CD4-positive, alpha-beta T cell (primary cell): ENCODE results near the gene FOSL2. TPM values are rescaled to one million over a fixed set of nuclear protein-coding genes. Genes with fewer than 3 reads are reported as not detected.

Experiments
- ATAC-seq: fragments of 200-7000 bp; cut with Tn5 transposase; one replicate; pipeline ENCODE4 v1.10.0; 2022; ENCODE audit warnings: mild to moderate bottlenecking; ENCODE audit not compliant: poor library complexity
- CTCF ChIA-PET: fragments of 350-600 bp; sonication (Branson Sonifier 250); formaldehyde crosslinking; loops from one replicate; lab custom pipeline; 2021; ENCODE audit warnings: antibody characterized with exemption, inconsistent platforms; lab: Charles Lee
- POLR2A ChIA-PET: fragments of 350-600 bp; sonication (Branson Sonifier 250); formaldehyde crosslinking; loops from one replicate; lab custom pipeline; 2021; ENCODE audit warnings: antibody characterized with exemption, inconsistent platforms; lab: Charles Lee
- DNase-seq, 14 experiments: peaks; one replicate each; pipeline ENCODE4 v3.0.0-alpha.2; 2013 to 2020; ENCODE audit warnings: mixed read lengths in 2 of 14
- H3K27ac ChIP-seq, 2 donors: one replicate each; pipeline versions ENCODE4 v1.5.1 to v1.7.0; 2013; ENCODE audit warnings: low read length in 2 of 2, low read depth in 1 of 2, mild to moderate bottlenecking in 1 of 2
- H3K27me3 ChIP-seq, 2 experiments: 1 replicate in 1 of 2; 2 replicates in 1 of 2; pipeline versions ENCODE4 v1.6.1 to v1.7.0; 2013; ENCODE audit warnings: low read length in 2 of 2, control low read depth in 1 of 2, mild to moderate bottlenecking in 1 of 2, moderate library complexity in 1 of 2; ENCODE audit not compliant: insufficient read depth in 2 of 2, control insufficient read depth in 1 of 2
- H3K36me3 ChIP-seq: one replicate; pipeline ENCODE4 v1.6.1; 2013; ENCODE audit warnings: low read length, control low read depth; ENCODE audit not compliant: insufficient read depth
- H3K4me1 ChIP-seq: one replicate; pipeline ENCODE4 v1.6.1; 2013; ENCODE audit warnings: low read length, control low read depth; ENCODE audit not compliant: insufficient read depth
- H3K4me3 ChIP-seq: one replicate; pipeline ENCODE4 v1.5.1; 2013; ENCODE audit warnings: mild to moderate bottlenecking, low read length, moderate library complexity
- H3K9me3 ChIP-seq, 2 experiments: 1 replicate in 1 of 2; 2 replicates in 1 of 2; pipeline versions ENCODE4 v1.6.1 to v1.7.0; 2013; ENCODE audit warnings: low read length in 2 of 2, mild to moderate bottlenecking in 2 of 2, control low read depth in 1 of 2, moderate library complexity in 1 of 2; ENCODE audit not compliant: control insufficient read depth in 1 of 2, insufficient read depth in 1 of 2
- H3K27ac Mint-ChIP-seq: one replicate; pipeline ENCODE4 v1.8.0; 2020; ENCODE audit warnings: mixed read lengths
- H3K27me3 Mint-ChIP-seq: one replicate; pipeline ENCODE4 v1.8.0; 2021; ENCODE audit warnings: mixed read lengths
- H3K36me3 Mint-ChIP-seq: one replicate; pipeline ENCODE4 v1.8.0; 2021; ENCODE audit warnings: low read depth, mixed read lengths
- H3K4me1 Mint-ChIP-seq: one replicate; pipeline ENCODE4 v1.8.0; 2021; ENCODE audit warnings: low read depth, mixed read lengths
- H3K4me3 Mint-ChIP-seq: one replicate; pipeline ENCODE4 v1.8.0; 2020; ENCODE audit warnings: mild to moderate bottlenecking, mixed read lengths
- H3K9me3 Mint-ChIP-seq: one replicate; pipeline ENCODE4 v1.8.0; 2020; ENCODE audit warnings: mixed read lengths
- intact Hi-C, 2 experiments: fragments of 100-400 bp; cut with DNase I in 1 of 2; cut with micrococcal nuclease in 1 of 2; formaldehyde crosslinking; loops; one replicate each; pipeline versions ENCODE4 v1.15.1 to v1.9.0; 2023 to 2025; cut with DNase I, micrococcal nuclease
- total RNA-seq, 174 experiments: library from RNA in 2 of 174; stranded (reverse) in 2 of 174; gene quantifications; one replicate each; pipeline ENCODE4 v1.2.3 and lab custom pipeline; 2021 to 2026
- TF ChIP-seq, protein P1 (sequence below): fragments of 200-600 bp; IDR thresholded peaks from one replicate; pipeline ENCODE4 v1.8.0; 2022; ENCODE audit warnings: antibody characterized with exemption, mild to moderate bottlenecking

The FOSL2 gene
- total RNA-seq, 2 experiments from 2014 or later, result 152 to 155 TPM

DNA sequence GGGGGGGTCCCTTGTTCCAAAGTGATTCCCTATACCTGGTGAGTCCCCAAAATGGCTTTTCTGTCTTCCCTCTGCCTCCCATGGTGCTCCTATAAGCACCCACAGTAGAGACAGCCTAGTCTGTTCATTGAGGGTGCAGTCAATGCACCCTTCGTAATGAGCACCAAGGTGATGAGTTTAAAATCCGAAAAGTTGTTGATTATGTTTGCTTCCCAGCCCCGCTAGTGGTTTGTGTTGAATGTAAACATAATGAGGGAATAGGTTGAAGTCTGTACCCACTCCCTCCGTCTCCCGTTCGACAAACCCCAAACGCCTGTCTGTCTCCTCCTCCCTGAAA lies 2.3 kb downstream of the FOSL2 start:
- H3K4me1 Mint-ChIP-seq, result peaks cover 13% of the 10 kb centered on the region
- intact Hi-C loops, result loop anchor here (2.0 to 10.0 kb wide), 10 partner anchors 56 to 1180 kb away; partner anchors contain the start of genes ATRAID (in 1 of the 2), CAD (in 1 of the 2), GTF3C2 (in 1 of the 2) and MRPL33 (in 1 of the 2)
- Histone ChIP-seq H3K36me3 (peaks cover 3% of the 10 kb centered on the region), H3K4me3 (peak overlapping the region; percentile 79), H3K4me1 (peaks cover 54% of the 10 kb centered on the region), H3K9me3 (no peaks in the 10 kb centered on the region), H3K27me3 (no peaks in the 10 kb centered on the region), H3K27ac (no peak overlapping the region)
- H3K36me3 Mint-ChIP-seq, result peaks cover 5% of the 10 kb centered on the region
- DNase-seq, result no peak
- ChIA-PET CTCF (no interaction called here), POLR2A (no interaction called here)
- ATAC-seq, result no peak
- no peak overlapping the region for H3K4me3 Mint-ChIP-seq
- no peak overlapping the region for H3K27ac Mint-ChIP-seq
- H3K27me3 Mint-ChIP-seq, result peaks cover 5% of the 10 kb centered on the region
- H3K9me3 Mint-ChIP-seq, result no peaks in the 10 kb centered on the region
- TF ChIP-seq, protein P1, sequence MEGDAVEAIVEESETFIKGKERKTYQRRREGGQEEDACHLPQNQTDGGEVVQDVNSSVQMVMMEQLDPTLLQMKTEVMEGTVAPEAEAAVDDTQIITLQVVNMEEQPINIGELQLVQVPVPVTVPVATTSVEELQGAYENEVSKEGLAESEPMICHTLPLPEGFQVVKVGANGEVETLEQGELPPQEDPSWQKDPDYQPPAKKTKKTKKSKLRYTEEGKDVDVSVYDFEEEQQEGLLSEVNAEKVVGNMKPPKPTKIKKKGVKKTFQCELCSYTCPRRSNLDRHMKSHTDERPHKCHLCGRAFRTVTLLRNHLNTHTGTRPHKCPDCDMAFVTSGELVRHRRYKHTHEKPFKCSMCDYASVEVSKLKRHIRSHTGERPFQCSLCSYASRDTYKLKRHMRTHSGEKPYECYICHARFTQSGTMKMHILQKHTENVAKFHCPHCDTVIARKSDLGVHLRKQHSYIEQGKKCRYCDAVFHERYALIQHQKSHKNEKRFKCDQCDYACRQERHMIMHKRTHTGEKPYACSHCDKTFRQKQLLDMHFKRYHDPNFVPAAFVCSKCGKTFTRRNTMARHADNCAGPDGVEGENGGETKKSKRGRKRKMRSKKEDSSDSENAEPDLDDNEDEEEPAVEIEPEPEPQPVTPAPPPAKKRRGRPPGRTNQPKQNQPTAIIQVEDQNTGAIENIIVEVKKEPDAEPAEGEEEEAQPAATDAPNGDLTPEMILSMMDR, result no peak

DNA sequence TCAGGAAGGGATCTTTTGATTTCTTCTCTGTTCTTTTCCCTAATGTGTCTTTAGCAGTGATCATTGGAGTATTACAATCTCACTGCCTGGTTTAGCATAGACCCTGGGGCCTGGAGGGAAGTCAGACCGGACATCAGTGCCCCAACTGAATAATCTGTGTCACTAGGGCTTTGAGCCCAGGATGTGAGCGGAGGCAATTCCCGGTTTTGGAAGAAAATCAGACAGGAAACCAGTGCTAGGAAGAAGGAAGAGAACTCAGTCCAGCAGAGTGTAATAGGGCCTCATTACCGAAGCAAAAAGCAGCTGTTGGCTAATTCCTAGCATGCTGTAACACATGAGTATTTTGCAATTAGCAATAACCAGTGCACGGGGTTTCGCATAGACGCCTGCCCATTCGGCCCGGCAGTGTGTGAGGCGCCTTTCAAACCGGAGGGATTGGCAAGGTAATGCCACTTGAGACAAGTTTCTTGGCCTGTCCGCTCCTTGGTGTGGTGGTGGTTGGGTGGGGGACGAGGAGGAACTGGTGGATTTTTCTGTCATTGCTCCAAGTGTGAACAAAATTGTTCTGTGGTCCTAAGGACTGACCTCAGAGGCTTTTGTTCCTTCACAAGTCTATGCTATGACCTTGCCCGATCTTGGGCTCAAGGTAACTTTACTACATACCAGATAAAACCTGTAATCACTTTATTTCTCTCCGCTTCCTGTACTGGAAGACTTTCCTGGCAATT lies 2.8 kb downstream of the FOSL2 start:
- Histone ChIP-seq H3K4me1 (peaks cover 53% of the 10 kb centered on the region), H3K4me3 (peak overlapping the region; percentile 79), H3K9me3 (no peaks in the 10 kb centered on the region), H3K27me3 (no peaks in the 10 kb centered on the region), H3K36me3 (peaks cover 3% of the 10 kb centered on the region), H3K27ac (peak overlapping the region in 1 of 2 donors; percentile 46)
- peaks cover 5% of the 10 kb centered on the region for H3K27me3 Mint-ChIP-seq
- H3K9me3 Mint-ChIP-seq, result no peaks in the 10 kb centered on the region
- H3K4me1 Mint-ChIP-seq, result peaks cover 13% of the 10 kb centered on the region
- ATAC-seq (no peak), DNase-seq (peak in 1 of 14 experiments; percentile 38)
- ChIA-PET CTCF (interaction anchor here (1.3 kb wide), 1 partner anchor 11 kb away, joined by 4 read pairs; no protein-coding TSS in a partner anchor), POLR2A (interaction anchor here (0.8 kb wide), 1 partner anchor 869 kb away, joined by 3 read pairs; no protein-coding TSS in a partner anchor)
- H3K4me3 Mint-ChIP-seq, result no peak overlapping the region
- intact Hi-C loops, result loop anchor here (2.0 to 10.0 kb wide), 7 partner anchors 55 to 1181 kb away; partner anchors contain the start of genes ATRAID (in 1 of the 2), CAD (in 1 of the 2), MRPL33 (in 1 of the 2) and SLC5A6 (in 1 of the 2)
- H3K27ac Mint-ChIP-seq, result no peak overlapping the region
- TF ChIP-seq, protein P1, result no peak
- peaks cover 5% of the 10 kb centered on the region for H3K36me3 Mint-ChIP-seq

DNA sequence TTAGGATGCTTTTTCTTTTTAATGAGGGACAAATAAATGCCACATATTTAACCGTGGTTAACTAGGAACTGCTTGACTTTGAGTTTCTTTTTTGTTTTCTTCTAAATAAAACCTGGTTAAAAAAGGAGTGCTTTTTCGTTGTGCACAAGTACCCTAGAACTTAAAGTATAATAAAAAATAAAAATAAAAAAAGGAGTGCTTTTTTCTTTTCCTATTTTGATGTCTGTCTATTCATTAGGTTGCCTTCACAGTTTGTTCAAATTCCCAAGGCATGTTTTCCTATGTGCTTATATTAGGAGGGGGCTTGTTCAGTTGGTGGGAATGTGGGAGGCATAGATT lies 4.4 kb downstream of the FOSL2 start:
- peaks cover 3% of the 10 kb centered on the region for H3K36me3 ChIP-seq
- H3K4me1 ChIP-seq, result peaks cover 52% of the 10 kb centered on the region
- ChIA-PET POLR2A (no interaction called here), CTCF (interaction anchor here (0.6 to 1.3 kb wide), 2 partner anchors 10 to 325 kb away, joined by 3 to 4 read pairs; no protein-coding TSS in a partner anchor)
- Mint-ChIP-seq H3K4me3 (peak overlapping the region; percentile 26), H3K27ac (no peak overlapping the region), H3K4me1 (peaks cover 12% of the 10 kb centered on the region), H3K27me3 (peaks cover 5% of the 10 kb centered on the region), H3K9me3 (no peaks in the 10 kb centered on the region), H3K36me3 (peaks cover 5% of the 10 kb centered on the region)
- no peak overlapping the region for H3K4me3 ChIP-seq
- DNase-seq (no peak), ATAC-seq (no peak)
- no peaks in the 10 kb centered on the region for H3K27me3 ChIP-seq
- no peaks in the 10 kb centered on the region for H3K9me3 ChIP-seq
- intact Hi-C loops, result loop anchor here (5.0 to 10.0 kb wide), 6 partner anchors 142 to 1182 kb away; partner anchors contain the start of genes ATRAID (in 1 of the 2), CAD (in 1 of the 2), MRPL33 (in 1 of the 2) and SLC5A6 (in 1 of the 2)
- H3K27ac ChIP-seq, result no peak overlapping the region
- TF ChIP-seq, protein P1, result peak; percentile 45
